HG02623 (cell line): ENCODE measurements around the gene TOP3B.

Experiments used
- ATAC-seq: cut with Tn5 transposase; IDR thresholded peaks from one replicate; pipeline ENCODE4 v1.9.1; 2021; ENCODE audit warnings: moderate library complexity; ENCODE audit not compliant: unreplicated experiment

Gene TOP3B

GRCh38 chr22:21963286-21963685 lies 19.3 kb downstream of the TOP3B start:
- ATAC-seq, result no peak

- ATAC-seq, result no peak
Measured at GRCh38 chr22:21962655-21962949, 20.0 kb downstream of the TOP3B start.

- no peak for ATAC-seq
Measured at GRCh38 chr22:21961886-21962654, 20.5 kb downstream of the TOP3B start.

GRCh38 chr22:21961127-21961867 lies 21.3 kb downstream of the TOP3B start:
- no peak for ATAC-seq

GRCh38 chr22:21960200-21961126 lies 22.1 kb downstream of the TOP3B start:
- ATAC-seq, result no peak

- ATAC-seq, result no peak
Measured at GRCh38 chr22:21959274-21960074, 23.1 kb downstream of the TOP3B start.

GRCh38 chr22:21958360-21959273 lies 24.0 kb downstream of the TOP3B start:
- no peak for ATAC-seq

- ATAC-seq, result peak; percentile 66
Measured at GRCh38 chr22:21952586-21953571, 29.7 kb downstream of the TOP3B start, which contains the start of gene PPM1F. Gene PPM1F, minus strand, starts transcription at chr22:21952848. Its CDS starts 6,800 bp downstream, at chr22:21946048.

GRCh38 chr22:21951931-21952465 lies 30.6 kb downstream of the TOP3B start:
- ATAC-seq, result no peak

- ATAC-seq, result no peak
Measured at GRCh38 chr22:21951062-21951461, 31.5 kb downstream of the TOP3B start.

- ATAC-seq, result no peak
Measured at GRCh38 chr22:21949948-21950347, 32.6 kb downstream of the TOP3B start.

- no peak for ATAC-seq
Measured at GRCh38 chr22:21949569-21949918, 33.0 kb downstream of the TOP3B start.

GRCh38 chr22:21948824-21949568 lies 33.6 kb downstream of the TOP3B start:
- no peak for ATAC-seq

- no peak for ATAC-seq
Measured at GRCh38 chr22:21948390-21948789, 34.2 kb downstream of the TOP3B start.

GRCh38 chr22:21947040-21948014 lies 35.3 kb downstream of the TOP3B start:
- ATAC-seq, result no peak

GRCh38 chr22:21946262-21946925 lies 36.2 kb downstream of the TOP3B start:
- ATAC-seq, result no peak
